ENCODE results near the gene RHBDF1.

DNA sequence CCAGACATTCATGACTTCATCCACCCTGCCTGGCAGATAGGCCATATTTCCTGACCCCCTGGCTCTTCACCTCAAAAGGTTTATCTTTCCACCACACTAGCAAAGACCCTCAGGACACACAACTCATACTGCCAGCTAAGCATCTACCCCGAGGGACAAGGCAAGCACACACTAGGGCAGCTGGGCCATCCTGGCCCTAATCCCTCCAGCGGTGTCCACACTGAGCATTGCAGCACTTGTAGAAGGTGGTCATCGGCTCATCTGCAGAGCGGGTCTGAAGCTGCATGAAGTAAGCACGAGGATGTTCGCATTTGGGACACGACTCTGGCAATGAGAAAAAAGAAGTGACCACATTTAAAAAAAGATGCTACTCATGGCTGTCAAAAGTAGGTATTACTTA is 25.2 kb downstream of the RHBDF1 start:
- TF ChIP-seq POLR2A (IDR thresholded peaks at IDR 0.05), result no peak
- TF ChIP-seq, protein P1, sequence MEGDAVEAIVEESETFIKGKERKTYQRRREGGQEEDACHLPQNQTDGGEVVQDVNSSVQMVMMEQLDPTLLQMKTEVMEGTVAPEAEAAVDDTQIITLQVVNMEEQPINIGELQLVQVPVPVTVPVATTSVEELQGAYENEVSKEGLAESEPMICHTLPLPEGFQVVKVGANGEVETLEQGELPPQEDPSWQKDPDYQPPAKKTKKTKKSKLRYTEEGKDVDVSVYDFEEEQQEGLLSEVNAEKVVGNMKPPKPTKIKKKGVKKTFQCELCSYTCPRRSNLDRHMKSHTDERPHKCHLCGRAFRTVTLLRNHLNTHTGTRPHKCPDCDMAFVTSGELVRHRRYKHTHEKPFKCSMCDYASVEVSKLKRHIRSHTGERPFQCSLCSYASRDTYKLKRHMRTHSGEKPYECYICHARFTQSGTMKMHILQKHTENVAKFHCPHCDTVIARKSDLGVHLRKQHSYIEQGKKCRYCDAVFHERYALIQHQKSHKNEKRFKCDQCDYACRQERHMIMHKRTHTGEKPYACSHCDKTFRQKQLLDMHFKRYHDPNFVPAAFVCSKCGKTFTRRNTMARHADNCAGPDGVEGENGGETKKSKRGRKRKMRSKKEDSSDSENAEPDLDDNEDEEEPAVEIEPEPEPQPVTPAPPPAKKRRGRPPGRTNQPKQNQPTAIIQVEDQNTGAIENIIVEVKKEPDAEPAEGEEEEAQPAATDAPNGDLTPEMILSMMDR (IDR thresholded peaks at IDR 0.05), result no peak
